NT2/D1 (cell line): ENCODE data around the gene OPRD1.

Experiments used
- SUZ12 ChIP-seq: IDR thresholded peaks from 2 replicates; pipeline ENCODE4 v1.6.1; 2011; ENCODE audit not compliant: insufficient read length, insufficient read depth; ENCODE audit errors: extremely low read depth
- YY1 ChIP-seq: IDR thresholded peaks from 2 replicates; pipeline ENCODE4 v1.6.1; 2011; ENCODE audit not compliant: insufficient read length, insufficient read depth
- ZNF274 ChIP-seq: IDR thresholded peaks from 2 replicates; pipeline ENCODE4 v1.6.1; 2011; ENCODE audit warnings: mild to moderate bottlenecking, low read depth, low read length

- TF ChIP-seq ZNF274, result no peak
- TF ChIP-seq SUZ12, result no peak
- TF ChIP-seq YY1, result no peak
Observed at GRCh38 chr1:28779751-28780408, 32.1 kb upstream of the OPRD1 start.
